Epidermal melanocyte (primary cell): ENCODE measurements around the gene FAF1.
"Not testable (repeated sequence)": the region's sequence is repeated elsewhere in the genome, so short reads cannot be mapped to it uniquely, and the experiment has no call there.

ENCODE experiments used
- DNase-seq: peaks from one replicate; pipeline ENCODE4 v3.0.0; 2011; ENCODE audit warnings: low spot score; ENCODE audit not compliant: insufficient read length

Gene FAF1

DNA sequence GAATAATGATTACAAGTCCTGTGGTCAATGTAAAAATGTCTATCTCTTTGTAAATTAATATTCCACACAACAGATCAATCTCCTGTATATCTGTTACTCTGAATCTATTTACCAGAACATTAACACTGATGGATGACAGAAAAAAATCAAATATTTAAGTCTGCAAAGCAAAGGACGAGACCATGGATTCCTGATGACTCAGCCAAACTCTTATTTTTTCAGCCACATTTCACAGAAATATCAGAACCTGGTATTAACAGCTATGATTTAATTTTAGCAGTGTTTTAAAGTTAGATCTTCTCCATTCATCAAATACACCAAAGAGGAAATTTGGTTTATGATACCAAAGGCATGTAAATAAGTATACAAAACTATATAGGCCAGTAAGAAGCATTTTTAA is 46.1 kb downstream of the FAF1 start:
- DNase-seq: no peak

- not testable (repeated sequence) for DNase-seq
Observed at GRCh38 chr1:50910356-50910755, 49.7 kb downstream of the FAF1 start.

- not testable (repeated sequence) for DNase-seq
Observed at GRCh38 chr1:50907610-50908009, 52.5 kb downstream of the FAF1 start.

GRCh38 chr1:50906050-50906449 is 54.0 kb downstream of the FAF1 start:
- DNase-seq: not testable (repeated sequence)

DNA sequence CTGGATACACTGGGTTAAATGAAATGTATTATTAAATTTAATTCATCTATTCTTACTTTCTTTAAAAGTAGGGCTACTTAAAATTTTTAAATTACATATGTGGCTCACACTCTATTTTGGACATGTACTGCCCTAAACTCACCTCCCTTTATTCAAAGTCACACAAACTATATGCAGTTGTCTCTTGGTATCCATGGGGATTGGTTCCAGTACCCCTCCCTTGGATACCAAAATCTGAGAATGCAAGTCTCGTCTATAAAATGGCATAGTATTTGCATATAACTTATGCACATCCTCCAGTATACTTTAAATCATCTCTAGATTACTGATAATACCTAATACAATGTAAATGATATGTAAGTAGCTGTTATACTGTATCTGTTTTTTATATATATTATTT is 57.6 kb downstream of the FAF1 start:
- no peak for DNase-seq

GRCh38 chr1:50901872-50902271 is 58.2 kb downstream of the FAF1 start:
- DNase-seq: no peak

DNA sequence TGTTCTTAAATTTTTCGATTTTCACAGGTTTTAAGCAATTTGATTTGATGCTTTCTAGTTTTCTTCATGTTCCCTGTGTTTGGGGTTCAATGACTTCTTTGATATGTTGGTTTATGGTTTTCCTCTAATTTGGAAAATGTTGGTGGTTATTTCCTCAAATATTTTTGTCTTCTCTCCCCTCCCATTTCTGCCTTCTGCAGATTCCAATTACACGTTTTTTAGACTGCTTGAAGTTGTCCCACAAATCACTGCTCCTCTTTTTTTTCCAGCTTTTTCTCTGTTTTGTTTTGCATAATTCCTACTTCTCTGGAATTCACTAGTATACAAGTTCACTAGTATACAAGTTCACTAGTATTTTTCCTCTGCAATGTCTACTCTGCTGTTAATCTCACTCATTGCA is 61.3 kb downstream of the FAF1 start:
- DNase-seq: no peak

- DNase-seq: no peak
Observed at GRCh38 chr1:50894340-50894739, 65.7 kb downstream of the FAF1 start.

DNA sequence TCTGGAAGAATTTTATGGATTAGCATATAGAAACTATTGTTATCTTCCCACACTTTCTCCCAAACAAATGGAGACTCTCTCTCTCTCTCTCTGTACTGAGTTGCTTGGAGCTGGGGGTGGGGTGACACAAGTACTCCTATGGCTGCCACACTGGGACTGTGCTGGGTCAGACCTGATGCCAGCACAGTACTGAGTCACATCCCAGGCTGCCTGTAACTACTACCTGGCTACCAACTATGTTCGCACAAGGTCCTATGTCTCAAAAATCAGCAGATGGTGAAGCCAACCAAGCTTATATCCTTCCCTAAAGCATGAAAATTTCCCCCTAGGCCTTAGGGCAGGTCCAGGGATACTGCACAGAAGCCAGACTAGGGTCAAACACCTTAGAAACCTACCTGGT is 66.6 kb downstream of the FAF1 start:
- no peak for DNase-seq

GRCh38 chr1:50887555-50887954 is 72.5 kb downstream of the FAF1 start:
- DNase-seq: not testable (repeated sequence)

- no peak for DNase-seq
Observed at GRCh38 chr1:50880373-50880772, 79.7 kb downstream of the FAF1 start.

- no peak for DNase-seq
Observed at GRCh38 chr1:50879137-50879536, 80.9 kb downstream of the FAF1 start.

- DNase-seq: no peak
Observed at GRCh38 chr1:50878434-50878833, 81.6 kb downstream of the FAF1 start.

DNA sequence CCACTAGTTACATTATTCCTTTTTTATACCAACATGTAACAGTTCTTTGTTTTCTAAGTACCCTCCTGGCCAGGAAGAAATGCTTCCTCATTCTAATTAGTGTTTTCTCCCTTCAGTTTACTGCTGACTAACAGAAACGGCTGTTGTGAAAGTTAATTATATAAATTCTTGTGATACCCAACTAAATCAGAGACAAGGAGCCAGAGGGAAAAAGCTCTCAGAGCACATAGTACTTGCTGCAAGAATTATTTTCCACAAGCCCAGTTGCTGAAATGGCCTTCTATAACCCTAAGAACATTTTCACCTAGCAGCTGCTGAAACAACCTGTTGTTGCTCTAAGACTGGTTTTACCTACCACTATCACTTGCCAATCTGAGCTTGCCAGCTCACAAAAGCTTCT is 82.4 kb downstream of the FAF1 start:
- DNase-seq: no peak

DNA sequence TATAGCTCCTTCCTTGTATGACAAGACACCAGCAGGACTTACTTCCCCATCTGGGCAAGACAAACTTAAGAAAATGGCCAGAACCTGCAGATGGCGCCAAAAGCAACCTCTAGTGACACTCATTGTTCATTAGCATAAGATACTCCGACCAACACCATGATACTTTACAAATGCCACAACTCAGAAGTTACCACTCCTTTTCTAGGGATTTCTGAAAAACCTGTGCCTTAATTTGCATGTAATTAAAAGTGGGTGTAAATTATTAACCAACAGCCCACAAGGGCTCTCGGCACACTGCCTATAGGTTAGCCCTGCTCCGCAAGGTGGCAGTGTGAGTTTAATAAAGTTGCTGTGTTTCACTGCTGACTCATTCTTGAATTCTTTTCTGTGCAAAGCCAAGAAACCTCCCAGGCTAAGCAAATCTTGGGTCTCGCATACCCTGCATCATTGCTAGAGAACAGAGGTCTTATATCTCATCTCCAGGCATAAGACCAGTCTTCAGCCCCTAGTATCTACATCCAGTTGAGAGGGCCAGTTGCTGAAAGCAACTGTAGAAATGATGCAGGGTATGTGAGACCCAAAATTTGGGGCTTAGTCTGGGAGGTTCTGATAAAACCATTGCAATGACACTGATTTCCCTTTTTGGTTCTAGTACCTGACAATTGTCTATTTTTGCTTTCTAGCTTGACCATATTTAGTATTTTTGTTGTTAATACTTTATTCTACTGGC is 86.4 kb downstream of the FAF1 start:
- DNase-seq: no peak

- DNase-seq: not testable (repeated sequence)
Observed at GRCh38 chr1:50864845-50865244, 95.2 kb downstream of the FAF1 start.

- no peak for DNase-seq
Observed at GRCh38 chr1:50861772-50862171, 98.3 kb downstream of the FAF1 start.

DNA sequence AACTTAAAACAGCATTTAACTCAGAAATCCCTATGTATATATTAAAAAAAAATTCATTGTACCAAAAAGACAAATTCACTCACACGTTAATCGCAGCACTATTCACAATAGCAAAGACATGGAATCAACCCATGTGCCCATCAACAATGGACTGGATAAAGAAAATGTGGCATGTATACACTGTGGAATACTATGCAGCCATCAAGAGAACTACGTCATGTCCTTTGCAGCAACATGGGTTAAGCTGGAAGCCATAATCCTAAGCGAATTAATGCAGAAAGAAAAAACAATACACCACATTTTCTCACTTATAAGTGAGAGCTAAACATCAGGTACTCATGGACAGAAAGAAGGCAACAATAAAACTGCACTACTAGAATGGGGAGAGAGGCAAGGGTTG is 99.4 kb downstream of the FAF1 start:
- DNase-seq: no peak

DNA sequence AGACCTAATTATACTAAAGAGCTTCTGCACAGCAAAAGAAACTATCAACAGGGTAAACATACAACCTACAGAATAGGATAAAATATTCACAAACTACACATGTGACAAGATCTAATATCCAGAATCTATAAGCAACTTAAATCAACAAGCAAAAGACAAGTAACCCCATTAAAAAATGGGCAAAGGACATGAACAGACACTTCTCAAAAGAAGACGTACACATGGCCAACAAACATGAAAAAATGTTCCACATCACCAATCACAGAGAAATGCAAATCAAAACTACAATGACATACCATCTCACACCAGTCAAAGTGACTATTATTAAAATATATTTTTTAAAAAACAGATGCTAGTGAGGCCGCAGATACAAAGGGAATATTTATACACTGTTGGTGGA is 99.8 kb downstream of the FAF1 start:
- no peak for DNase-seq

DNA sequence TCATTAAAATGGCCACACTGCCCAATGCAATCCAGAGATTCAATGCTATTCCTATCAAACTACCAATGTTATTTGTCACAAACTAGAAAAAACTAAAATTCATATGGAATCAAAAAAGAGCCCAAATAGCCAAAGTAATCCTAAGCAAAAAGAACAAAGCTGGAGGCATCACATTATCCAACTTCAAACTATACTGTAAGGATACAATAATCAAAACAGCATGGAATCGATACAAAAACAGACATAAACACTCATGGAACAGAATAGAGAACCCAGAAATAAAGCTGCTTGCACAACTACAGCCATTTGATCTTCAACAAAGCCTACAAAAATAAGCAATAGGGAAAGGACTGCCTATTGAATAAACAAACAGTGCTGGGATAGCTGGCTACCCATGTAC is 100.4 kb downstream of the FAF1 start:
- no peak for DNase-seq

- DNase-seq: no peak
Observed at GRCh38 chr1:50858761-50859160, 101.3 kb downstream of the FAF1 start.

- DNase-seq: no peak
Observed at GRCh38 chr1:50857702-50858101, 102.4 kb downstream of the FAF1 start.

GRCh38 chr1:50853325-50853724 is 106.7 kb downstream of the FAF1 start:
- no peak for DNase-seq

DNA sequence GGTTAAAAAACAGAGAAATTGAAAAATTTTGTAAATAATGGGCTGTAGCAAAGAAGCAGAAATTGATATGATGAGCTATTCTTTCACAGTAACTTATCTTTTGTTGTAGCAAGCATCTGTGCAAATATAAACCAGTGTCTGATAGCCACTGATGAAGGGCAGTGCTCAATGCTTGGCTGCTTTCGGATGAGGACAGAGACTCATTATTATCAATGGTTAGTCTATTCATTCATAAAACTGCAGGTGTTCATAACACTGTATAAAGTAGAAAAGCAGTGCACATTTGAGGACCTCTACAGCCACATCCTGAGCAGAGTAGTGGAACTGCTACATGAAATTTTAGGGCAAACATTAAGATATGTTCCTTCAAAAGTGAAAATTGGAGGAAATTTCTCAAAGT is 107.2 kb downstream of the FAF1 start:
- DNase-seq: no peak
